ENCODE measurements around the gene TMEM108. TPM values are rescaled to one million over a fixed set of nuclear protein-coding genes. Genes with fewer than 3 reads are reported as not detected.
A peak's percentile ranks its signal among the peaks of the same experiment; 100 is the strongest.

Gene TMEM108
- total RNA-seq, 2 donors from 2014 or later = 1.6 TPM; not detected in 1

- 67 to 75% methylated on average over 3 of the region's 3 CpGs for WGBS, 2 donors
- no peak for DNase-seq
These were observed 403.7 kb downstream of the TMEM108 start for GRCh38 chr3:133441867-133442270.

GRCh38 chr3:133442518-133442917 is 404.3 kb downstream of the TMEM108 start:
- Histone ChIP-seq H3K9me3 (no peaks in the 10 kb centered on the region), H3K4me1 (peaks cover 10% of the 10 kb centered on the region), H3K4me3 (no peak overlapping the region), H3K27ac (no peak overlapping the region), H3K27me3 (no peaks in the 10 kb centered on the region), H3K36me3 (replicated peaks in 1 of 2; ENCODE audit: insufficient read depth in 1 of 2, low read depth in 2 of 2) (no peaks in the 10 kb centered on the region)
- intact Hi-C loops (cut with DNase I) = no loop called here
- no peak for TF ChIP-seq POLR2A (IDR thresholded peaks at IDR 0.05)
- no peak for TF ChIP-seq CTCF (IDR thresholded peaks at IDR 0.05)
- ATAC-seq (no peak), DNase-seq (no peak)
- WGBS, 2 donors = 87 to 96% methylated on average over 1 of the region's 1 CpG

More at GRCh38 chr3:133441867-133442270, 403.7 kb downstream of the TMEM108 start:
- H3K4me1 ChIP-seq = peaks cover 10% of the 10 kb centered on the region
- intact Hi-C loops (cut with DNase I) = no loop called here
- no peak overlapping the region for H3K27ac ChIP-seq
- no peak for ATAC-seq
- no peak overlapping the region for H3K4me3 ChIP-seq
- no peaks in the 10 kb centered on the region for H3K27me3 ChIP-seq
- H3K9me3 ChIP-seq = no peaks in the 10 kb centered on the region
- no peak for TF ChIP-seq CTCF (IDR thresholded peaks at IDR 0.05)
- TF ChIP-seq POLR2A (IDR thresholded peaks at IDR 0.05) = no peak
- no peaks in the 10 kb centered on the region for H3K36me3 ChIP-seq (replicated peaks in 1 of 2; ENCODE audit: insufficient read depth in 1 of 2, low read depth in 2 of 2)

DNA sequence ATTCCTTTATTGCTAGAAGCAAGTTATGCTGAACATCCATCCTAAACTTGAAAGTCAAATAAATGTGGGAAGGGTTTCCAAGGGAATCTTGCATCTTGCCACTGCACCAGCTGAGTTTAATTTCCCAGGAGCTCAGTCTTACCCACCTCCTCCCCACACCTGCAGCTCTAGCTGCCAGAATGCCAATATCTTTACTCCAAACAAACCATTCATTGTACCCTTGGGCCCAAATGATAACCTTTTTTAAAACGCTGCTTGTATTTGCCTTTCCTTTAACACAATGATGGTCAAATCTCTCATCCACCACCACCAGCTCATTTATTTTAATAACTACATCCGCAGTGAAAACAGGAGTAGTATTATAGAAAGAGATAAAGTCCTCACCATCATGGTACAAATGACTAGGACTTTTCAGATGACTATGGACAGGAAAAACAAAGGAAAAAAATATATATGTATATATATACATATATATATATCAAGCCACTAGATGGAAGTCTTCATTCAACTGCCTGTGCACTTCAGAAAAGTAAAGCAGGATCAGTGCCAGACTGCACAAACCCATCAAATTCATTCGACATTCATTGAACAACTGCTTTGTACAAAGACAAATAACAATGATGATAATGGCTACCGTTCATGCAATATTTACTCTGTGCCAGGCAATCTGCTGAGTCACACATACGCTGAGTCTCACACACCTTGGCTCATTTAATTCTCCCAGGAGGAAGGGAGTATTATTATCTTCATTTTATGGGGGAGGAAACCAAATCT is 405.6 kb downstream of the TMEM108 start:
- intact Hi-C loops (cut with DNase I) = no loop called here
- H3K4me1 ChIP-seq = peaks cover 23% of the 10 kb centered on the region
- no peak overlapping the region for H3K4me3 ChIP-seq
- TF ChIP-seq CTCF (IDR thresholded peaks at IDR 0.05) = peak in 3 of 7 experiments; percentile 7 to 11 (median 10)
- no peak for TF ChIP-seq POLR2A (IDR thresholded peaks at IDR 0.05)
- peak; percentile 91 for ATAC-seq
- DNase-seq = peak; percentile 50 to 75 (median 61)
- H3K9me3 ChIP-seq = no peaks in the 10 kb centered on the region
- no peaks in the 10 kb centered on the region for H3K36me3 ChIP-seq (replicated peaks in 1 of 2; ENCODE audit: insufficient read depth in 1 of 2, low read depth in 2 of 2)
- peak overlapping the region in 1 of 4 donors; percentile 35 for H3K27ac ChIP-seq
- H3K27me3 ChIP-seq = no peaks in the 10 kb centered on the region
- 9 to 15% methylated on average over 5 of the region's 5 CpGs for WGBS, 2 donors

- ATAC-seq (no peak), DNase-seq (no peak)
- TF ChIP-seq POLR2A (IDR thresholded peaks at IDR 0.05) = no peak
- no peak for TF ChIP-seq CTCF (IDR thresholded peaks at IDR 0.05)
- WGBS, 2 donors = 76 to 82% methylated on average over 4 of the region's 4 CpGs
- intact Hi-C loops (cut with DNase I) = no loop called here
- Histone ChIP-seq H3K27ac (peak overlapping the region in 1 of 4 donors; percentile 35), H3K4me3 (no peak overlapping the region), H3K27me3 (no peaks in the 10 kb centered on the region), H3K36me3 (replicated peaks in 1 of 2; ENCODE audit: insufficient read depth in 1 of 2, low read depth in 2 of 2) (no peaks in the 10 kb centered on the region), H3K4me1 (peaks cover 25% of the 10 kb centered on the region), H3K9me3 (no peaks in the 10 kb centered on the region)
These were observed 406.2 kb downstream of the TMEM108 start for GRCh38 chr3:133444423-133444774.

DNA sequence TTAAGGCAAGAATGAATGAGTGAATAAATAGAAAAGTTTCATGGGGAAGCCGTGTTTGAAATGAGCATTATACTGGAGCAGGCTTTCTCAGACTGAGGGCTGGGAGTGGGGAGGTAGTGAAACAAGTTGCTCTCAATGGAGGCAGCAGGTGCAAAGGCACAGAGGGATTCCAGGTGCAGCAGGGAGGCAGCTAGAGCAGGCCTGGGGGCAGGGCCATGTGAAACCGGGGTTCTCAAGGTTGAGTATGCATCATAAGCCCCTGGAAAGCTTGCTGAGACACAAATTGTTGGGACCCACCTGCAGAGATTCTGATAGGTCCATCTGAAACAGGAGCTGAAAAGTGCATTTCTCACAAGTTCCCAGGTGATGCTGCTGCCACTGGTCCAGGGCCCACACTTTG is 406.9 kb downstream of the TMEM108 start:
- no peaks in the 10 kb centered on the region for H3K9me3 ChIP-seq
- no peak for DNase-seq

More for the DNA sequence above, 406.9 kb downstream of the TMEM108 start:
- TF ChIP-seq POLR2A (IDR thresholded peaks at IDR 0.05) = no peak
- no peak for TF ChIP-seq CTCF (IDR thresholded peaks at IDR 0.05)
- H3K27me3 ChIP-seq = no peaks in the 10 kb centered on the region
- intact Hi-C loops (cut with DNase I) = no loop called here
- no peak overlapping the region for H3K27ac ChIP-seq
- no peaks in the 10 kb centered on the region for H3K36me3 ChIP-seq (replicated peaks in 1 of 2; ENCODE audit: insufficient read depth in 1 of 2, low read depth in 2 of 2)
- 86 to 91% methylated on average over 2 of the region's 2 CpGs for WGBS, 2 donors
- H3K4me1 ChIP-seq = peaks cover 25% of the 10 kb centered on the region
- no peak overlapping the region for H3K4me3 ChIP-seq
- ATAC-seq = no peak

All from body of pancreas (tissue), 4 donors.